HL-60/S4 treated with retinoic acid at 250 ng/mL for 4 days and 3 days (cell line): ENCODE results near the gene SPATA32.

Experiments
- in situ Hi-C: fragments of 300-500 bp; cut with MboI; formaldehyde crosslinking; loops from 2 replicates; pipeline ENCODE4 v1.7.0; 2022; ENCODE audit warnings: low sequenced_read_pairs

The SPATA32 gene

DNA sequence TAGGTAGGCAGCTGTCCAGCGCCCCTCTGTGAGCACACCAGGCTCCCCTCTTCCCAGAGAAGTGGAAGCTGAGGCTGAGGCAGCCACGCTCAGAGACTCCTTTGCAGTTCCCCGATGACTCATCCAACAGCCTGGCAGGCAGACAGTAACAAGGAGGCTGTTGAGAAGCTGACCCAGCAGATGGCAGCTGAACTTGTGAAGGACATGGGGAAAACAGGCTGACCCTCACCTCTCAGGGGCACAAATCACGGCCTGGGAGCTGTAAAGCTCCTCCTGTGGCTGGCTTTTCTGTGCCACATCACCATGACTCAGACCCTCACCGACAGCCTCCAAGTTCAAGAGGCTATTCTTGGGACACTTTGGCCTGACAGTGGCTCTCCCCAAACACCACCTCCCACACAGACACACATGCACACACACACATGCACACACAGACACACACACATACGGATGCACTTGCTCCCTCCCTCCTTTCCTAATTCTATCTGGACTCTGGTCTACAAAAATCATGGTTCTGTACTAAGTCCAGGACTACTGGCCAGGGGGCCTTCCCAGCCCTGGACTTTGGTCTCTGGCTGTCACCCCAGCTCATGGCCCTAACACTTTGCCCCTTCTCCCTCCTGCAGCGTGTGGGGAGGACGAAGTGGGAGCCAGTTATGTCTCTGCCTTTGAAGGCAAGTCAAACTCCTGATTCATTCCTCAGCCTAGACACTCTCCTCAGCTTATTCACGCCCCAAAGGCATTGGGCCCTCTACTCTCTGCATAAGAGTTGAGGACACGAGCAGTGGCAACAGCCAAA lies 31.7 kb upstream of the SPATA32 start:
- in situ Hi-C loops, result no loop called here

DNA sequence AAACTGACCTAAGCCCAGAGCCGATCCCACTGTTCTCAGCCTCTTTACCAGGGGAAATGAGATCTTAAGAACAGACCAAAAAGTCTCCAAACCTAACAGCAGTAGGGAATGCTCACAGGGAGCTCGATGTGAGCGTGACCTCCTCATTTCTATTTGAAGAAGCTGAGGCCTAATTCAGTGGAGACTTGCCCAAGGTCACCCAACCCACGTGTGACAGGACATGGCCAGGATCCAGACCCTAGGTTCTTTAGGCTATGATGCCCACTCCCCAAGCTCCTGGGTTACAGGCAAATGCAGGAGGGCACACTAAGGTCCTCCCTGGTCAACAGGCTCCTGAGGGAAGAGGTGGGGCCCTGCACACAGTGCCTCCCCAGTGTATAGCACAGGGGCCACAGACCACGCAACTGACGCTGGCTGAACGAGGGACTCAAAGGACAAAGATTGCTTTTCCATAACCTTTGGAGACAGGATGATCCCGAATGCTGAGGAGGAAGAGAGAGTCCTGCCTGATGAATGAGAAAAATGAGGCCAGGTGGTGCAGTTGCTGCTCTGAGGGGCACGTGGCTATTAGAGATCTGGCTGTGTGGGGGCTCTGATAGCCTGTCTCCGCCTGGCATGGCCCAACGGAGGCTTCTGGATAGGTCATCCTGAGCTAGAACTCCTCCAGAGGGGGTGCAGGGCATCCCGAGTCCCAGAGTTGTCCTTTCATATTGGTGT lies 31.0 kb upstream of the SPATA32 start:
- in situ Hi-C loops, result no loop called here

DNA sequence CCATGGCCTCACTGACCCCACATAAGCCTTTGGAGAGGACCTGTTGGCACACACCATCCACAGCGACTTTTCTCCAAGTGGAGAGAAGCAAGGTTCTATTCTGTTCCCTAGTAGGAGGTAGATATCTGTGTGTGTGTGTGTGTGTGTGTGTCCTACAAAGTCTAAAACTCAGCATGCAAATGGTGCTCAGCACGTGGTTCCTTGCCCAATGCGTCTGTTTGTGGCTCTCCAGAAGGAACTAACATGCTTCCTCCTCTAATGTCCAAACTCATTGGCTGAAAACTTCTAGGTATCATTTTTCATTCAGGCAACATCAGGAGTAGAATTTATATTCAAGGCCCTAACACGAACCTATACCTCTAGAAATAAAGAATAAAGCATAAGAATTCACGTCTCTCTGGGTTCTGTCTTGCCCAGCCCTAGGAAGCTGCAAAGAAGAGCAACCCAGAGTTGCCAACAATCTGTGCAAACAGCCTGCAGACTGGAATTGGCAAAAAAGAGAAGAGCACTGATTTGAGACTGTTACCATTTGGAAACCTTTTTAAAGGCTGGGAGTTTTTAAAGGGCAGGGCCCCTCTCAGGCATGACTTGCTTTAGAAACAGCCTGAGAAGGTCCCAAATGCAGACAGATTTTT lies 29.4 kb upstream of the SPATA32 start:
- in situ Hi-C loops, result no loop called here

DNA sequence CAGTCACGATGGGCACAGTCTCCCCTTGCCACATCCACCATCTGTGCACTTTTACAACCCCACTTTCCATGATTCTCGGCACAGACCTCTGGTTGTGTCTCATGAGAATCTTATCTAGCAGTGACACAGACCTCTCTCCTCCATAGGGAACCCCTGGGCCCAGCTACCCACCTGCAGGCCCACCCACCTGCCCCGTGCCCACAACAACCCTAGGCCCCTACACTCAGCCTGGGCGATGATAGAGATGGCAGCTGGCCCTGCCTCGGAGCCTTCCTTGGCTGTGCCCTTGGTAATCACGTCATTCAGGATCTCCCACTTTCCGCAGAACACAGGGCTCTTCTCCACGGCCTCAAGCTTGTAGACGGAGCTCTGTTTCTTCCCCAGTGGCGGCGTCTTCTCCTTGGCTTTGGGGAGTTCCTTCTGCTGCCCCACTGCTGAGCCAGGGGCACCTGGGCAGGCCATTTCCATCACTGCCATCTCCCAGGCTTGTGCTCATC lies 28.4 kb upstream of the SPATA32 start:
- in situ Hi-C loops, result no loop called here

DNA sequence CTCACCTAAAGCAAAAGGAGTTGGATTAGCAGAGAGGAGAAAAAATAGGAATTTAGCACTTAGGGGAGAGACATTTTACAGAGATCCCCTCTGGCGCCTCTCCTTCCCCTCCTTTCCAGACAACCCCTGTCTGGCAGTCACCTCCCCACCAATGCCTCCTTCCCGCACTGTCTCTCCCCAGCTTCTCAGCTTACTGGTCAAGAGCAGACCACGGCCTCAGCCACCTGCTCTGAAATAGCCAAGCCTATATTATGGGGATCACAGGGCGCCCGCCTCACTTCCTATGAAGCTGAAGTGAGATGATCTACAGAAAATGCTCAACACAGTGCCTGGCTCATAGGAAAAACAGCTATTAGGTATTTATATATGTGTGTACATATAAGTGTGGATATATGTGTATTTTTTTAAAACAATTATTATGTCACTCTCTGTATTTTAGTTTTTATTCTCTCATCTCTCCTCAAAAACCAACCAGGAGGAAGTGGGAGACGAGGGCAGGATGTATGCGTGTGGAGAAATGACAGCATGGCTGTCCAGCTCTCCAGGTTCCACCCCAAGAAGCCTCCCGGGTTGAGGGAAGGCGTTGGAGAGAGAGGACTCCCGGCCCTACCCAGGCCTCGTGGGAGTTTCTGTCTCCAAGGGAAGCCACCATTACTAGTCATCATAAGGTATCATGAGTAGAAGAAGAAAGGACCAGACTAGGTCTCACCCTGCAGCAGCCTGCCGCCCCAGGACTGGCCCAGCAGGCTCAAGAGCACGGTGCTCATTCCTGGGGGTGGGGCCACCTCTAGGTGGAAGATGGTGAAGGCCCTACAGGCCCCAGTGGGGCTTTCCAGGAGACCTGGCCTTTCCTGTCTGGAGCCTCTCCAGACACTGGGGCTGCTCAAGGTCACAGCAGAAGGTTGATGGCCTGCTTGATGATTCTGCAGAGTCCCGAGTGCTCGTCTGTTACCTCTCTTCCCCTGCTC lies 27.7 kb upstream of the SPATA32 start:
- in situ Hi-C loops, result no loop called here

DNA sequence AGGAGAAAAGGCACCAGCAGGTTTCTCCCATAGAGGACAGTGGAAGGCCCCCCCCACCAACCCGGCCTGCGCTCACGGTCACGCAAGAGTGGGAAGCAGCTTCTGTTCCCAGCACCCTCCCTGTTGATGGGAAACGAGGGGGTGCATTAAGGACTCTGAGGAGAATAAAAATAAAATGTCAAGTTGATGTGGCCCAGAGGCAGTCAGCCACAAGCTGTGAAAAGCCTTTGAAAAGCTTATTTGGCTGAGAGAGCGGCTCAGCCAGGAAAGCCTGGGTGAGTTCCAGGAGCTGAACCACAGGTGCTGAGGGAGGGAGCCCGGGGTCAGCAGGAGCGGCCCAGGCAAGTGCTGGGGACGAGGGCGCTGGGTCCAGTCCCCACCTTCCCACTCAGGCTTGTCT lies 26.9 kb upstream of the SPATA32 start:
- in situ Hi-C loops, result no loop called here

DNA sequence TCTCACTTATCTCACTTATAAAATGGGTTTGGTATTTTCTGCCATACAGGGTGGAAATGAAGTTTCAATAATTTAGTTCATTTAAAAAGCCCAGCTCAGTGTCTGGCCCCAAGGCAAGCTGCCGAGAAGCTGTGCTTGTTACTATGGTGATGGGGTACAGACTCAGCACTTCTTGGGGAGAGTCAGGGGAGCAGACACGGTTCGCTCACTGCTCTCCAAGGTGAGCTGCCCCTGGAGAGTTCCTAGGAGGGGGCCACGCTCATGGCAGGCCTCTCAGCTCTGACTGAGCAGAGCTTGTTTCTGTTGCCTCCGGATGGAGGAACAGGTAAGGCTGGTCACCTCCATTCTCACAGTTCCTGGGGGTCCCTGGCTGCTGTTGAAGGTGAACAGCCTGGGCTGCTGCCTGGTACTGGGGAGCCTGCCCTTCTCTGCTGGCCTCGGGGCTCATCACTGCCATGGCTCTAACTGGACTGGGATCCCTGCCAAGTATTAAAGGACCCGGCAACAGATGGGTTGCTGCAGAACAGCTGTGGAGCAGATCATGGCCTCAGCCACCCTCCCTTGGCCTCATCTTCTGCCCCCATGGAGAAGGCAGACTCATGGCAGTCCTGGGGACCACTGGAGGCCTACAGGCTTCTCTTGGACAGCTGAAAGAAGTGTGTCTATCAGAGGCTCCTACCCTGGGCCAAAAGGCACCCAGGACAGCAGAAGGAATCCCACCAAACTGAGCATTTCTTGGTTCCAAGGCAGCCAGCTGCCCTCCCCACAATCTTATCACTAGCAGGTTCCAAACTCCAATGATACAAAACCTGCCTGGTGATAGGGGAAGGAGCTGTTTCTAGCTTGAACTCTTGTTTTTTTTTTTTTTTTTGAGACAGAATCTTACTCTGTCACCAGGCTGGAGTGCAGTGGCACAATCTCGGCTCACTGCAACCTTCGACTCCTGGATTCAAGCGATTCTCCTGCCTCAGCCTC lies 25.9 kb upstream of the SPATA32 start:
- in situ Hi-C loops, result no loop called here

DNA sequence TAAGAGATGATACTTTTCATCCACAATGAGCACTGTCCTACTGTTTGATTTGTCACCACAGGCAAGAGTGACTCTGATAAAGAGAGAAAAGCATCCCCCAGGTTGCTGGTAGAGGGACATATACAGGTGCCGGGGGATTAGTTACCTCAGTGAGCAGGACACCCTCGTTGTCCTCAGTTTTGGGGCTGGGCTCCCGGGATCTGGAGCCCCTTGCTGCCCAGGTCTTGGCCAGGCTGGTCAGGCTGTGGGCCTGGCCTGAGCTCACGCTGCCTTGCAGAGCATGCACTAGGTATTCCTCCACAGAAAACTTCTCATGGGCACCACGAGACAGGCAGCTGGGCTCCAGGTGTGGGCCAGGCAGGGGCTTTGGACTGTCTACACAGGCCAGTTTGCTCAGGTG lies 24.4 kb upstream of the SPATA32 start:
- in situ Hi-C loops, result no loop called here

DNA sequence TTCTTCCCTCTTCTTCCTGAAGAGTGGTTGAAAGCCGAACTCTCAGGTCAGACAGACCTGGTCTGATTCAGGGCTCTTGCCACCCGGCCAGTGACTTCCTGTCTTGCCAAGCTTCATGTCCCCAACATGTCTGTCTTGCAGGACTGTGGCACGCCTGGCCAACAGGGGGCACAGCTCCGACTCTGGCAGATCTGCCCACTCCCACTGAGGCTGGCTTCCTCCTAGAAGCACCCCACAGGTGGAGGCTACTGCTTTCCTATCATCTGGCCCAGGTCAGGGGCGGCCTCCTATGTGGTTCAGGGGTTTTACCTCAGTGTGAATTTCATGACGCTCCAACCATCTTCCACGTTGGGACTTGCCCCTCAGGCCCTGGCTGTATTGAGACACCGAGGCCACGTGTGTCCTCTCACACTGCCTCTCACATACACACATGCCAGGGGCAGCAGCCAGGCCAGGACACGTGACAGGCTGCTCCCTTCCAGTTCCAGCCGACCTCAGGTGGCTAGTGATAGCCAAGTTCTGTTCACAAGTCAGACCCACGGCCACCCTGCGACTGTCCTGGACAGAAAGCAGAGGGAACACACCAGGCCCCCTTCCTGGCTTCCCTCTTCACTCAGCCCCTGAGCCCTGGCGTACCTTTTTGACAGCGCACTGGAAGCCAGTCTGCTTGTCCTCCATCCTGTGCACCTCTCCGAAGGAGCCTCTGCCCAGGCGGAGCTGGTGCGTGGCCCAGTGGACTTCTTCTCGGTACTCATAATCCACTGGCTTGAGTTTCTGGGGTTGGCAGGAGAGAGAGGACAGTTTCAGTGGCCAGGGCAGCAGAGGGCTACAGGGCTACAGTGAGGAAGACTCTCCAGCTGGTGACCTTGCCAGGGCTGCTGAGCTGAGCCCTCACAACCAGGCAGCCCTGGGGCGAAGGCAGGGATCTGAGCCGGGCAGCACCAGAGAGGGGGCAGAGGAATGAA lies 22.6 kb upstream of the SPATA32 start:
- in situ Hi-C loops, result loop anchor here (5.0 kb wide), 1 partner anchor 103 kb away; no protein-coding TSS in a partner anchor

DNA sequence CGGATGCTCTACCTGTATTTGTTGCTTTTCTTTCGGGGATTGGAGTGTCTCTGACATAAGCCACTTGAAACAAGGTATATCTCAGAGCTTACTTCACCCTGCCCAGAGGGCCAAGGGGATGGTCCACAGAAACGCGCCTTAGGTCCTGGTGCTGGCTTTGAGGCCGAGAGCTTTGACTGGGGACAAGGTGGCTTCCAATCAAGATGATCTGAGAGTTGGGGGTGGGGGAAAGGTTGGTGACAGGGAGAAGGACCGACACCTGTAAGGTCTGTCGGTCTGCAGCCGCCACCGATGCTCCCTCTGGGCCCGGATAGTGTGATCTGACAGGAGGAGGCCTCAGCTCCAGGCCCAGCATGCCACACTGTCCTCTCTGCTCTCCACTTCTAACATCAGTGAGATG lies 21.8 kb upstream of the SPATA32 start:
- in situ Hi-C loops, result loop anchor here (5.0 kb wide), 1 partner anchor 104 kb away; no protein-coding TSS in a partner anchor

DNA sequence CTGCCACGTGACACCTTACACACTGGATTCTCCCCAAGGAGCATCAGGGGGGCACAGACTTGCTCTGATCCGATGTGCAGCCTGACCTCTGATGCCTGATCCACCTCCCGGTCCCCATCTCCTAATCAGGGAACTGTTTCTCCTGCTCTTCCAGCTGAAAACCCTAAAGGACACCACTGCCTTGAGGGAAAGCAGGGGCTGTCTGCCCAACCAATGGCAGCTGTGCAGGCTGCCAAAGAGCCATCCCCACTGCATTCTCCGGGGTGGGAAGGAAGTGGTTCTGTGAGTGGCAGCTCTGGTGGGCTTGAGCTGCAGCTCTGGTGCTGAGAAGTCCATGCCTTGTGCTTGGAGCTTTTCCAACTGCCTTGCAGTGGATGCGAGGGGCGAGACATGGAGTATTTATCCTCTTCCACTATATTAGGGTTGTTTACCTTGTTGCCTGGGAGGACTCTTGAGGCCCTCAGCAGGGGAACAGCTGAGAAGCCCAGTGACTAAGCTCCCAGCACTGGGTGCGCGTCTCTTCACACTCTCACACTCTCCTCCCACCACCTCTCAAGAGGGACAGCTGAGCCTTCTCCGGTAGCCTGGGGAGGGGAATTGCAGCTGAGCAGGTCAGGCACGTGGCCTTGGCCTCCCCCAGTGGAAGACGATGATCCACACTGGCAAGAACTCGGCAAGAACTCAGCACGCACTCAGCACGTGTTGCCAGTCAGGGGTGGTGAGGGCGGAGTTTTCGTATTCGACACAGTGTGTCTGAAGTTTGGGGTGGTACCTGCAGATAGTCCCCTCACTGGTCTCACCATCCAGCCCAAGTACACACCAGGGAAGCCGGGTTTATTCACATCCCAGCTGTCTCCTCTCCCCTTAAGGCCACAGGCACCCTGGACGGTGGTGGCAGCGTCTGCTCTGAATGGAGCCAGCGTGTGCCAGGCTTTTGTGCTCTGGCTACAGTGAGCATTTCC lies 21.1 kb upstream of the SPATA32 start:
- in situ Hi-C loops, result loop anchor here (5.0 kb wide), 1 partner anchor 104 kb away; no protein-coding TSS in a partner anchor

DNA sequence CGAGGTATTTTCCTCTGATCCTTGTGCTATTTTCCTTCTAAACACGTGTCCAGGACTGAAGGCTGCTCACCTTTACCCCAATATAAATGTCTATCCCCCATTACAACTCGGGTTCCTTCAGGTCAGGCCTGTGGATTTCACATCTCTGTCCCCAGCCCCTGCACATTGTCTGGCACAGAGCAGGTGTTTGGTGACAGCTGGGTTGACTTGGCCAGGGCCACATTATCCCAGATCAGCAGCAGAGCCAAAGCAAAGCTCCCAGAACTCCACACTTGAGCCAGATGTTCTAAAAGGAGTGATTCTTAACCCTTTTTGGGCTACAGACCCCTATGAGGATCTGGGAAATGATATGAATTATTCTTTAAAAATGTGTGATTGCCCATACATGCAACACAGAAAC lies 18.0 kb upstream of the SPATA32 start:
- in situ Hi-C loops, result loop anchor here (5.0 kb wide), 1 partner anchor 107 kb away; no protein-coding TSS in a partner anchor

DNA sequence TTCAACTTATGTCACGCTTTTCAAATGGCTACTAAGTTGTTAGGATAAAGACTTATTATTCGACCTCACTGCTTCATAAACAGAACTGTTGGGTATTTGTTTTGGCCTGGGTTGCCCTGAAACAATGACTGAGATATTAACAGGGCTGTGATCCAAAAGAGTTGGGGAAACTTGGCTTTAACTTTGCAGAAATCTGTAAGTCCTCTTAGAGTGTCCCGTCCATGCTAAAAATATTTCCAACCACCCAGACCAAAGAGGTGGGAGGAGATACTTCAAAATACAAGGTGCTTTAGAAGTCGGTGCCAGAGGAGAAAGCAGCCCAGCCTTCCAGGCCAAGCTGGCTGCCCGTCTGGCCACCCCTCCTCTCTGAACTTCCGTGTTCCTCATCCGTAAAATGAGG lies 16.1 kb upstream of the SPATA32 start:
- in situ Hi-C loops, result no loop called here

DNA sequence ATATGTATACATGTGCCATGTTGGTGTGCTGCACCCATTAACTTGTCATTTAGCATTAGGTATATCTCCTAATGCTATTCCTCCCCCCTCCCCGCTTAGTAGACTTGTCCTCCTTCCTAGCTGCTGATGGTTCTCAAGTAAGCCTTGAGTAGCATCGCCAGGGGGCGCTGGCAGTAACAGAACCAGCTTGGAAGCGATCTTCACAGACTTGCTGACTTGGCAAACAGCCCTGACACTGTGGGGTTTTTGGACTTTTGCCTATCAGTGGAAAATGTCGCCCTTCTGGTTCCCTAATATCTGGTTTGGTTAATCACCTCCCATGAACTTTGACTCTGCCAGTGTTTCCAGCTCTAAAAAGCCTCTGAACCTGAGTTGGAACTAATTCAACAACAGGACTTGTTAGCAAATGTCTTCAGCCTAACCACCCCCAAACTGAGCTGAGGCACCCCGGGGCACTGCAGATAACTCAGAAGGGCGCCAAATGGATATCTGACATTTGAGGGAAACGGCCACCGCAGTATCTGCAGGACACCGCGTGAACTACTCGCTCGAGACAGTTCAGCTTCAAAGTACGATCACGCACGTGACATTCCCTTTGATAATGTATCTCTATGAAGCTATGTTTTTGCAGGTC lies 15.4 kb upstream of the SPATA32 start:
- in situ Hi-C loops, result no loop called here

DNA sequence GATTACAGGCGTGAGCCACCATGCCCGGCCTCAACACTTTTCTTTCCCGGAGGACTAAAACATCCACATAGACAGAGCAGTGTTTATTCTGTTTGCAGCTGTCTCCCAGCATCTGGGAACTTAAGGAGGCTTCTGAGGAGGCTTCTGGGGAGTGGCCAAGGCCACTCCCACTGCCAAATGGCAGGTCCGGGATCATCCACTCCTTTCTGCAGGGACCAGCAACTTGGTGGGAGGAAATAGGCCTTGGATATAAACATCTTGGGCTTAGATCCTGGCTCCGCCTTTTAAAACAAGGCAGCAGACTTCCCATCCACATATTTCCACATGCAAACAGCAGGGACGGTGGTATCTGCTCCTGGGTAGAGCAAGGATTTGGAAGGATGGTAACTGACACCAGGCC lies 14.1 kb upstream of the SPATA32 start:
- in situ Hi-C loops, result no loop called here

DNA sequence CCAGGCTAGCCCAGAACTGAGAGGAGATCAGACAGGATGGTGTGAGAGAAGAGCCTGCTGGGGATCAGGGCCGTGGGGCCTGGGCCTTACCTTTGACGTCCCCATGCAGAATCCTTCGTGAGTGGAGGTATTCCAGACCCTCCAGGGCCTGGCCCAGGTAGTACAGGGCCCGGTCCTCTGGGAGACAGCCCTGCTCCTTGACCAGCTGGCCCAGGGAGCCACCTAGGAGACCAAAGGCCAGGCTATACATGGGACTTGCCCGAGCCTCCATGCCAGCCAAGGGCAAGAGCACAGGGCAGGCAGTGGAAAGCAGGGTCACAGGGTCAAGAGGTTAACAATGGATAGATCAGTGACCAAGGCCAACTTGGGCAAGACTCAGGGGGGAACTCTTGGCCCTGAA lies 12.1 kb upstream of the SPATA32 start:
- in situ Hi-C loops, result no loop called here
